Neural cell (in vitro differentiated cells): ENCODE measurements around the gene MAML2. TPM values are rescaled to one million over a fixed set of nuclear protein-coding genes. Genes with fewer than 3 reads are reported as not detected.

Source experiments
- H2AFZ ChIP-seq: fragments of 200-600, 300-800 bp; sonication (generic), shearing (Covaris generic); 2 replicates; pipeline ENCODE4 v1.6.0; 2014; ENCODE audit warnings: low read depth, mild to moderate bottlenecking, antibody characterized with exemption, low read length, moderate library complexity
- H3F3A ChIP-seq: fragments of 200-600 bp; shearing (Covaris generic); 2 replicates; pipeline ENCODE4 v1.6.1; 2016; ENCODE audit warnings: mild to moderate bottlenecking, moderate library complexity, mixed read lengths, antibody characterized with exemption, low read length; ENCODE audit not compliant: insufficient read depth, poor library complexity, severe bottlenecking
- H3K27ac ChIP-seq: fragments of 200-600, 300-800 bp; sonication (generic), shearing (Covaris generic); 2 replicates; pipeline ENCODE4 v1.5.1; 2014; ENCODE audit warnings: mild to moderate bottlenecking, low read length, moderate library complexity
- H3K27me3 ChIP-seq: fragments of 300-800, 200-600 bp; sonication (generic), shearing (Covaris generic); 2 replicates; pipeline ENCODE4 v1.6.0; 2014; ENCODE audit warnings: mild to moderate bottlenecking, low read depth, low read length, moderate library complexity; ENCODE audit not compliant: insufficient read depth
- H3K36me3 ChIP-seq: fragments of 300-800, 200-600 bp; sonication (generic), shearing (Covaris generic); 2 replicates; pipeline ENCODE4 v1.5.1; 2014; ENCODE audit warnings: mild to moderate bottlenecking, antibody characterized with exemption, low read length, moderate library complexity; ENCODE audit not compliant: insufficient read depth
- H3K4me2 ChIP-seq: fragments of 300-800, 200-600 bp; sonication (generic), shearing (Covaris generic); 2 replicates; pipeline ENCODE4 v1.6.0; 2014; ENCODE audit warnings: mild to moderate bottlenecking, low read length
- H3K4me3 ChIP-seq: fragments of 300-800, 200-600 bp; sonication (generic), shearing (Covaris generic); 2 replicates; pipeline ENCODE4 v1.5.1; 2014; ENCODE audit warnings: mild to moderate bottlenecking, low read length, moderate library complexity
- H3K79me2 ChIP-seq: fragments of 200-600 bp; shearing (Covaris generic); replicated peaks from 2 replicates; pipeline ENCODE4 v1.6.0; 2014; ENCODE audit warnings: mild to moderate bottlenecking, low read length, moderate library complexity; ENCODE audit not compliant: insufficient read depth
- H3K9ac ChIP-seq: fragments of 300-800, 200-600 bp; sonication (generic), shearing (Covaris generic); 2 replicates; pipeline ENCODE4 v1.6.1; 2016; ENCODE audit warnings: mild to moderate bottlenecking, low read length, mixed read lengths
- H3K9me2 ChIP-seq: fragments of 200-600 bp; shearing (Covaris generic); 2 replicates; pipeline ENCODE4 v1.6.1; 2016; ENCODE audit warnings: mild to moderate bottlenecking, low read length, mixed read lengths; ENCODE audit not compliant: insufficient read depth
- H3K9me3 ChIP-seq: fragments of 200-600, 300-800 bp; sonication (generic), shearing (Covaris generic); 2 replicates; pipeline ENCODE4 v1.6.1; 2016; ENCODE audit warnings: mild to moderate bottlenecking, mixed run types, low read length, moderate library complexity, mixed read lengths
- H4K20me1 ChIP-seq: fragments of 200-600 bp; shearing (Covaris generic); 2 replicates; pipeline ENCODE4 v1.6.1; 2016; ENCODE audit warnings: mild to moderate bottlenecking, mixed run types; ENCODE audit not compliant: insufficient read depth
- CTCF ChIP-seq: fragments of 450-650 bp; IDR thresholded peaks from 2 replicates; pipeline ENCODE4 v1.5.1; 2014; ENCODE audit warnings: antibody characterized with exemption, mild to moderate bottlenecking, moderate library complexity; ENCODE audit not compliant: poor library complexity, severe bottlenecking
- EP300 ChIP-seq: fragments of 450-650 bp; conservative IDR thresholded peaks from 2 replicates; pipeline ENCODE4 v1.6.1; 2014; ENCODE audit warnings: antibody characterized with exemption, mild to moderate bottlenecking, moderate library complexity; ENCODE audit not compliant: poor library complexity, severe bottlenecking
- MXI1 ChIP-seq: fragments of 450-650 bp; conservative IDR thresholded peaks from 2 replicates; pipeline ENCODE4 v1.6.1; 2014; ENCODE audit warnings: antibody characterized with exemption, mild to moderate bottlenecking; ENCODE audit not compliant: poor library complexity, severe bottlenecking
- POLR2AphosphoS5 ChIP-seq: IDR thresholded peaks from 2 replicates; pipeline ENCODE4 v1.6.1; 2012
- RAD21 ChIP-seq: fragments of 450-650 bp; conservative IDR thresholded peaks from 2 replicates; pipeline ENCODE4 v1.6.1; 2014; ENCODE audit warnings: antibody characterized with exemption, mild to moderate bottlenecking, moderate library complexity
- REST ChIP-seq: IDR thresholded peaks from 2 replicates; pipeline ENCODE4 v1.6.1; 2012; ENCODE audit warnings: borderline replicate concordance
- SMC3 ChIP-seq: fragments of 450-650 bp; conservative IDR thresholded peaks from 2 replicates; pipeline ENCODE4 v1.6.1; 2014; ENCODE audit warnings: antibody characterized with exemption, mild to moderate bottlenecking, moderate library complexity; ENCODE audit not compliant: poor library complexity
- TAF1 ChIP-seq: IDR thresholded peaks from 2 replicates; pipeline ENCODE4 v1.6.1; 2012; ENCODE audit warnings: low read depth
- polyA plus RNA-seq: library from polyadenylated mRNA; depleted of rRNA; stranded (reverse); fragments of >200 nt; gene quantifications from 2 replicates; pipeline ENCODE4 v1.2.3, GENCODE V29; 2014

MAML2 gene
- polyA plus RNA-seq, 1 donor from 2014 or later: 3.6 TPM

DNA sequence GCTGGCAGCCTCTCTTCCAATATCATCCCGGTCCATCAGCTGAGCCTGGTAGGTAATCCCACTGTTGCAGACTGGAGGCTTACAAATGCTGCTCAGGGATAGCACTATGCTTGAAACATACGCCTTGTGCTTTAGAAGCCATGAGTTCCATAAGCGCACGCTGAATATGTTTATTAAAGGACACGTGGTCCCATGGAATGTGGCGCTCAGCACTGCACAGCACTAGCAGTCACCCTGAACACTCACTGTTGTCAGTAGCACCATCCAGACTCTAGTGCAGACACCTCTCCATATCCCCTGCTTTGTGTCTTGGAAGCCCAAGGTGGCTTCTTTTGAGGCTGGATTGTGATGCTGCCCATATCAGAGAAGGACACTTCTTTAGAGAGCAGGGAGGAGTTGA is 120.9 kb downstream of the MAML2 start:
- no peak overlapping the region for H3K4me2 ChIP-seq
- H3K36me3 ChIP-seq: no peaks in the 10 kb centered on the region
- H3K79me2 ChIP-seq: no peaks in the 10 kb centered on the region
- H3K27me3 ChIP-seq: no peaks in the 10 kb centered on the region
- no peak overlapping the region for H3K4me3 ChIP-seq
- H4K20me1 ChIP-seq: no peaks in the 10 kb centered on the region
- no peak overlapping the region for H3K9ac ChIP-seq
- no peaks in the 10 kb centered on the region for H3K9me2 ChIP-seq
- no peaks in the 10 kb centered on the region for H3F3A ChIP-seq
- H3K27ac ChIP-seq: no peak overlapping the region
- TF ChIP-seq MXI1 (no peak), REST (no peak), CTCF (no peak), RAD21 (no peak)
- H3K9me3 ChIP-seq: no peaks in the 10 kb centered on the region
- no peak overlapping the region for H2AFZ ChIP-seq

DNA sequence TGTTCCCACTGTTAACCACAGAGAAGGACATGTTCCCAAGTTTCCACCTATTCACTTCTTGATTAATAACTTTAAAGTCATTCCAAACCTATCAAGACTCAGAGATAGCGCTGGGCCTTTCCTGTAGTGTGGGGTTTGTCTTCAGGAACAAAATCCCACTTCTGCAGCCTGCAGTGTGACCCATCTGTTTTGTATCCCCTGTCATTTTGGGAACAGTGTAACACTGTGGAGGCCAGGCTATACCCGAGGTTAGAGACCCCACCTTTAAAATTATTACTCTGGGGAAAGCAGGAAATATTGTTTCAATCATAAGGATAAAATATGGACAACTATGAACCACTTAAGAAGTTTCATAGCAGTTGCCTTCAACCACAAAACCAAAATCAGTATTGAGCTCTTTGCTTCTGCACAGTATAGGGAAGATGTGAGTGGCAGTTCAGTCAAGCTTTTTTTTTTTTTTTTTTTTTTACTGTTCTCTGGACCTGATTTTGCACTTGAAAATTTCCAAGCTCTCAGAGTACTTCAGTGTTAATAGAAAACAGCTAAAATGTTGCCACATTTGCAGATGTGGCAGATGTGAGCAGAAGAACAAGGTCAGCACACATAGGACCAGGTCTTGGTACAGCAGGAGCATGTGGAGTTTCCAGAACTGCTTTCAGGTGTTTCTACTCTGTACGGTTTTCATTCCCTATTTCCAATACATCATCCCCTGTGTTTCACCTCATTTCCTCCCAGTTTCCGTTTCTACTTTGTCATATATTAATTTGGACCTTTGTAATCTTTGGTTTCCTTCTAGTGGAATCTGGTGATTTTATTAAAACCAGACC is 121.5 kb downstream of the MAML2 start:
- TF ChIP-seq TAF1 (no peak), POLR2AphosphoS5 (no peak), RAD21 (no peak), EP300 (no peak)
- H4K20me1 ChIP-seq: no peaks in the 10 kb centered on the region
- H2AFZ ChIP-seq: no peak overlapping the region
- no peaks in the 10 kb centered on the region for H3F3A ChIP-seq
- no peaks in the 10 kb centered on the region for H3K9me2 ChIP-seq
- no peaks in the 10 kb centered on the region for H3K9me3 ChIP-seq
- H3K4me2 ChIP-seq: no peak overlapping the region
- H3K9ac ChIP-seq: no peak overlapping the region
- H3K27me3 ChIP-seq: no peaks in the 10 kb centered on the region
- H3K36me3 ChIP-seq: no peaks in the 10 kb centered on the region
- H3K27ac ChIP-seq: no peak overlapping the region
- H3K4me3 ChIP-seq: no peak overlapping the region
- no peaks in the 10 kb centered on the region for H3K79me2 ChIP-seq

DNA sequence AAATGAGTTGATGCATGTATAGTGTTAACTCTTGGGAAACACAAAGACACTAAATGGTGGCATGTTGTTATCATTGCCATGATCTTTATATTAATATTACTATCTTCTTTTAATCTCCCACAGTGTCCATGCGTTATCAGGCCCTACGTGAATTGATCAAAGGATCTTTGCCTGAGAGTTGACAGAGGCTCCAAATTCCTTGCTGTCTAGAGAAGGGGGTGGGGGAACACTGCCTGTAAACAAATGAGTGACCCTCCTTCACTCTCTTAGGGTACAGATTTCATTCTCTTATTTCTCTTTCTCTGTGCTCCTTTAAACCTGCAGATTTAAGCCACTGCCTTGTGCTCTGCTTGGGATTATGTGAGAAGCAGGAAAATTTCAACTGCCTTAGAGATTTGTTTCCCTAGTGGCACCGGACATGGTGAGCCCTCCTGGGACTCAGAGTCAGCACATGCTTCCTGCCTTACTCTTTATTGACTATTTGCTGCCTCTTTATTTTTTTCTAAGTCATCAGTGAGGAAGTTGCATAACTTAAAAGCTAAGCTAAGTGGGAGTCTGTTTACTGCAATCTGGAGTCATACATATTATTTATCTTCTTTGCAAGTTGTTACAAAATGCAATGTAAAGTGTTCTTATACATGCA is 122.9 kb downstream of the MAML2 start:
- no peaks in the 10 kb centered on the region for H3F3A ChIP-seq
- no peak overlapping the region for H3K4me3 ChIP-seq
- TF ChIP-seq SMC3 (no peak), TAF1 (no peak), REST (no peak), RAD21 (no peak), MXI1 (no peak)

More for the DNA sequence above, 122.9 kb downstream of the MAML2 start:
- no peak overlapping the region for H2AFZ ChIP-seq
- H3K9ac ChIP-seq: no peak overlapping the region
- H3K27me3 ChIP-seq: no peaks in the 10 kb centered on the region
- H3K36me3 ChIP-seq: no peaks in the 10 kb centered on the region
- H4K20me1 ChIP-seq: no peaks in the 10 kb centered on the region
- no peak overlapping the region for H3K27ac ChIP-seq
- H3K4me2 ChIP-seq: no peak overlapping the region
- no peaks in the 10 kb centered on the region for H3K9me2 ChIP-seq
- no peaks in the 10 kb centered on the region for H3K9me3 ChIP-seq
- H3K79me2 ChIP-seq: no peaks in the 10 kb centered on the region
